Kidney glomerular epithelial cell (primary cell): ENCODE results near the gene SORT1.

Experiments
- DNase-seq: peaks from one replicate; lab custom pipeline; 2025; lab: John Stamatoyannopoulos, UW

Gene SORT1

DNA sequence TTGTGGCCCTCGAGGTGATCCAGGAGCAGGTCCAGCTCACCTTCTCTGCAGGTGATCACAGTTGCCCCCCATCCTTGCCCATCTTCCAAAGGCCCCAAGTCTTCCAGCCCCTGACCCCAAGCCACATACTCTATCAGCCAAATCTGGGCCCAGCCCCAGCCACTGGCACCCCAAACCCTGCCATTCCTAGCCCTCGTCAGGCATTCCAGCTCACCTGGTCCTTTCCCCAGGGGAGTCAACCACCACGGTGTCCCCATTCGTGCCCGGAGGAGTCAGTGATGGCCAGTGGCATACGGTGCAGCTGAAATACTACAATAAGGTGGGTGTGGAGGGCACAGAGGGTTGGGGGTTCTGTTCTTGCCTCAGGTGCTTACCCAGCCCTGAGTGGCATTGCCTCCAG lies 136.1 kb downstream of the SORT1 start:
- no peak for DNase-seq

DNA sequence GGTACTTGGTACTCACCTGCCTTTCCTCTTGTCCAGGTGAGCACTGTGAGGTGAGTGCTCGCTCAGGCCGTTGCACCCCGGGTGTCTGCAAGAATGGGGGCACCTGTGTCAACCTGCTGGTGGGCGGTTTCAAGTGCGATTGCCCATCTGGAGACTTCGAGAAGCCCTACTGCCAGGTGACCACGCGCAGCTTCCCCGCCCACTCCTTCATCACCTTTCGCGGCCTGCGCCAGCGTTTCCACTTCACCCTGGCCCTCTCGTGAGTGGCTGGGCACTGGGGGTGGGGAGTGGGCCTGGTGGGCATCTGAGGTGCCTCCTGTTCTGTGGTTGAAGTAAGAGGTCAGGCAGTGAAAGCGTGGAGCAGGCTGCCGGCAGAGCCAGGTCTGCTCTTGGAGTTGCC lies 136.7 kb downstream of the SORT1 start:
- no peak for DNase-seq

DNA sequence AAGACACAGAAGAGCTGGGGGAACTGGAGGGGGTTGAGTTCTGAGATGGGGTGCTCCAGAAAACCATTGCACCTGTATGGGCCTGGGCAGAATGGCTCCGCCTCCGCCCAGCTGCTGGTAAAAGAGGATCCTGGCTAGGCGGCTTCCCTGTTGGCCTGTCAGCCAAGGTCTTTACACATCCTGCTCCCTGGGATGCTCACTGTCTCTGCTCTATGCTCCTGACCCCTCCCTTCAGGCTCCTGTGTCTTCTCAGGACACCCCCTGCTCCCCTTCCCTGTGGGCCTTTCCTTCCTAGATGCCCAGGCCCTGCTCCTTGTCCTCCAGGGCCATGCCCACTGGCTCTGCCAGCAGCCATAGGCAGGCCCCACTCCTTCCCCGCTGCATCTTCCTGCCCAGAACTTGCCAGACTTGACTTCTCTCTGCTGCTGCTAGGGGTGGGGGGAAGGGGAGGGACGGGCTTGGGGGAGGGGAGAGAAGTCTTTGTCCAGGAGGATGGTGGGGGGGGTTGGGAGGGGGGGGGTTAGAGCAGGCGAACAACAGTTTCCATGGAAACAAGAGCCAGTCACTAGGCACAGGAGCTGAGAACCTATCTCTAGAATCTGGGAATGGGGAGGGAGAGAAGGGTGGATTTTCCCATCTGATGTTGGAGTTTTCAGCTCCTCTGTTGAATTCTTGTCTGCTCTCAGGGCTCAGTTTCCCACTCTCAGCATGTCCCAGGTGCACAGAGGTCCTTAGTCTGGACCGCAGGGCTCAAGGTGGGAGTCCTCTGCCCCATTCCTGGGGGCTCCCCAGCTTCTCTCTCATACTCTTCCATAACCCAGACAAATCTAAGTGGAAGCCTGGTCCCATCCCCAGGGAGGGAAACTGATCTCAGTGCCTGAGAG lies 137.8 kb downstream of the SORT1 start:
- DNase-seq = no peak
